ENCODE results near the gene ZNF827. TPM values are rescaled to one million over a fixed set of nuclear protein-coding genes. Genes with fewer than 3 reads are reported as not detected.

ZNF827 gene
- total and polyA plus RNA-seq, 9 of the 15 experiments (the other 6 are each of a cell fraction or from before 2014, with no cell fraction given), result 0.07 to 0.40 TPM; not detected in 7

DNA sequence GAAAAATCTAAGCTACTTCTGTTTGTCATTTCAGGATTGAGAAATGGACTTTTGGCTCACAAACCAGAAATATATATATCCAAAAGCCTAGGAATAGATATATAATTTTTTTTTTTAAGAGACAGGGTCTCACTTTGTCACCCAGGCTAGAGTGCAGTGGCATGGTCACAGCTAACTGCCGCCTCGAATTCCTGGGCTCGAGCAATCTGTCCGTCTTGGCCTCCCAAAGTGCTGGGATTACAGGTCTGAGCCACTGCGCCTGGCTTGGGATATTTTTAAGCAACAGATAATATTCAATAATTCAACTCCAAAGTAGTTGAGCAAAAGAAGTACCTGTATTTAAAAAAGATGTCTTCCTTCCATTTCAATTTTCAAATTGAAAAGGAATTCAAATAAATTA is 146.2 kb downstream of the ZNF827 start (continued):
- TF ChIP-seq, protein P1, sequence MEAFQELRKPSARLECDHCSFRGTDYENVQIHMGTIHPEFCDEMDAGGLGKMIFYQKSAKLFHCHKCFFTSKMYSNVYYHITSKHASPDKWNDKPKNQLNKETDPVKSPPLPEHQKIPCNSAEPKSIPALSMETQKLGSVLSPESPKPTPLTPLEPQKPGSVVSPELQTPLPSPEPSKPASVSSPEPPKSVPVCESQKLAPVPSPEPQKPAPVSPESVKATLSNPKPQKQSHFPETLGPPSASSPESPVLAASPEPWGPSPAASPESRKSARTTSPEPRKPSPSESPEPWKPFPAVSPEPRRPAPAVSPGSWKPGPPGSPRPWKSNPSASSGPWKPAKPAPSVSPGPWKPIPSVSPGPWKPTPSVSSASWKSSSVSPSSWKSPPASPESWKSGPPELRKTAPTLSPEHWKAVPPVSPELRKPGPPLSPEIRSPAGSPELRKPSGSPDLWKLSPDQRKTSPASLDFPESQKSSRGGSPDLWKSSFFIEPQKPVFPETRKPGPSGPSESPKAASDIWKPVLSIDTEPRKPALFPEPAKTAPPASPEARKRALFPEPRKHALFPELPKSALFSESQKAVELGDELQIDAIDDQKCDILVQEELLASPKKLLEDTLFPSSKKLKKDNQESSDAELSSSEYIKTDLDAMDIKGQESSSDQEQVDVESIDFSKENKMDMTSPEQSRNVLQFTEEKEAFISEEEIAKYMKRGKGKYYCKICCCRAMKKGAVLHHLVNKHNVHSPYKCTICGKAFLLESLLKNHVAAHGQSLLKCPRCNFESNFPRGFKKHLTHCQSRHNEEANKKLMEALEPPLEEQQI (IDR thresholded peaks at IDR 0.05), result no peak

DNA sequence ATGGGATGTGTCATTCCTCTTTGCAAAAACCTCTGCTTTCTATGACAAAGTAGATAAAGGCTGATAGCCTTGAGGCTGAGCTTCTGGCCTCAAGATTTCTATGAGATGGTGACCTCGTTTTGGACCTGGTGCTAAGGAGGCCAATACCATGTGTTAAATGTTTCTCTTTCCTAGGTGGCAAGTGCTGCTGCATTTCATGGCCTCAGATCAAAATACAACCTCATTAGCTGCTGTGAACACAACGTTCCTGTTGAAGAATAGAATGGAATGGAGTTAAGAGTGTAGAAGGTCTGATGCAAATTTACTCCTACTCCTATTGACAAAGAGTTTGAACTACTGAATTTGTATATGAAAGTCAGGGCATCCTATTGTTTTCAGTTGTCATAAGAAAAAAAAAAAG is 146.6 kb downstream of the ZNF827 start:
- BruUV-seq (replicated peaks), result no TSS peak
- DNase-seq (ENCODE audit: extremely low read depth in 1 of 4, low spot score in 3 of 4) (no peak), ATAC-seq (no peak), FAIRE-seq (no peak)
- no peaks in the 10 kb centered on the region for H3K9me3 ChIP-seq (replicated peaks; ENCODE audit: control insufficient read depth, insufficient read depth, low read depth, low read length)
- H3K27ac ChIP-seq (ENCODE audit: extremely low read depth, low read depth, low read length), result no peak overlapping the region
- H3K4me3 ChIP-seq, result no peak overlapping the region
- H4K20me1 ChIP-seq (replicated peaks; ENCODE audit: control insufficient read depth, insufficient read depth, low read length), result no peaks in the 10 kb centered on the region
- no peak overlapping the region for H3K9ac ChIP-seq (ENCODE audit: insufficient read depth in 1 of 2, low read depth in 2 of 2, low read length in 2 of 2)
- POLR2A ChIA-PET, result no interaction called here
- H3K9me1 ChIP-seq (ENCODE audit: control insufficient read depth, insufficient read depth, low read length), result no peaks in the 10 kb centered on the region
- H3K36me3 ChIP-seq (ENCODE audit: control insufficient read depth, insufficient read depth, low read length), result no peaks in the 10 kb centered on the region
- WGBS (ENCODE audit: insufficient coverage, low coverage, missing lambda C conversion rate), result 0% methylated on average over 2 of the region's 2 CpGs
- H3K27me3 ChIP-seq (ENCODE audit: control insufficient read depth in 2 of 2, insufficient read depth in 2 of 2, low read length in 2 of 2), result peaks cover 0 to 7% of the 10 kb centered on the region in 2 experiments; a peak in 3 of 5 replicates
- in situ Hi-C loops (cut with MboI) (no loop called here), intact Hi-C loops (cut with micrococcal nuclease) (no loop called here)
- H3K4me1 ChIP-seq (replicated peaks in 1 of 2; ENCODE audit: control insufficient read depth in 2 of 2, insufficient read depth in 2 of 2, low read length in 2 of 2), result no peaks in the 10 kb centered on the region
- H2AFZ ChIP-seq (ENCODE audit: low read depth, low read length), result no peak overlapping the region
- H3K4me2 ChIP-seq (ENCODE audit: insufficient read depth, low read length), result no peak overlapping the region
- no peaks in the 10 kb centered on the region for H3K79me2 ChIP-seq (ENCODE audit: control insufficient read depth, insufficient read depth, low read length)
- CTCF ChIA-PET (ENCODE audit: low intra/inter-chr PET ratio), result no interaction called here
- TF ChIP-seq FIP1L1 (IDR thresholded peaks at IDR 0.05; ENCODE audit: low read depth, low read length, poor library complexity, severe bottlenecking), result no peak
- TF ChIP-seq MCM5 (IDR thresholded peaks at IDR 0.05; ENCODE audit: low read depth), result no peak
- no peak for TF ChIP-seq DPF2 (IDR thresholded peaks at IDR 0.05)
- TF ChIP-seq, protein P2, sequence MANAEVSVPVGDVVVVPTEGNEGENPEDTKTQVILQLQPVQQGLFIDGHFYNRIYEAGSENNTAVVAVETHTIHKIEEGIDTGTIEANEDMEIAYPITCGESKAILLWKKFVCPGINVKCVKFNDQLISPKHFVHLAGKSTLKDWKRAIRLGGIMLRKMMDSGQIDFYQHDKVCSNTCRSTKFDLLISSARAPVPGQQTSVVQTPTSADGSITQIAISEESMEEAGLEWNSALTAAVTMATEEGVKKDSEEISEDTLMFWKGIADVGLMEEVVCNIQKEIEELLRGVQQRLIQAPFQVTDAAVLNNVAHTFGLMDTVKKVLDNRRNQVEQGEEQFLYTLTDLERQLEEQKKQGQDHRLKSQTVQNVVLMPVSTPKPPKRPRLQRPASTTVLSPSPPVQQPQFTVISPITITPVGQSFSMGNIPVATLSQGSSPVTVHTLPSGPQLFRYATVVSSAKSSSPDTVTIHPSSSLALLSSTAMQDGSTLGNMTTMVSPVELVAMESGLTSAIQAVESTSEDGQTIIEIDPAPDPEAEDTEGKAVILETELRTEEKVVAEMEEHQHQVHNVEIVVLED (CRISPR knock-in tag; IDR thresholded peaks at IDR 0.05), result no peak
- TF ChIP-seq HNRNPUL1 (IDR thresholded peaks at IDR 0.05; ENCODE audit: low read length), result no peak
- no peak for TF ChIP-seq TARDBP (IDR thresholded peaks at IDR 0.05)
- TF ChIP-seq, protein P3, sequence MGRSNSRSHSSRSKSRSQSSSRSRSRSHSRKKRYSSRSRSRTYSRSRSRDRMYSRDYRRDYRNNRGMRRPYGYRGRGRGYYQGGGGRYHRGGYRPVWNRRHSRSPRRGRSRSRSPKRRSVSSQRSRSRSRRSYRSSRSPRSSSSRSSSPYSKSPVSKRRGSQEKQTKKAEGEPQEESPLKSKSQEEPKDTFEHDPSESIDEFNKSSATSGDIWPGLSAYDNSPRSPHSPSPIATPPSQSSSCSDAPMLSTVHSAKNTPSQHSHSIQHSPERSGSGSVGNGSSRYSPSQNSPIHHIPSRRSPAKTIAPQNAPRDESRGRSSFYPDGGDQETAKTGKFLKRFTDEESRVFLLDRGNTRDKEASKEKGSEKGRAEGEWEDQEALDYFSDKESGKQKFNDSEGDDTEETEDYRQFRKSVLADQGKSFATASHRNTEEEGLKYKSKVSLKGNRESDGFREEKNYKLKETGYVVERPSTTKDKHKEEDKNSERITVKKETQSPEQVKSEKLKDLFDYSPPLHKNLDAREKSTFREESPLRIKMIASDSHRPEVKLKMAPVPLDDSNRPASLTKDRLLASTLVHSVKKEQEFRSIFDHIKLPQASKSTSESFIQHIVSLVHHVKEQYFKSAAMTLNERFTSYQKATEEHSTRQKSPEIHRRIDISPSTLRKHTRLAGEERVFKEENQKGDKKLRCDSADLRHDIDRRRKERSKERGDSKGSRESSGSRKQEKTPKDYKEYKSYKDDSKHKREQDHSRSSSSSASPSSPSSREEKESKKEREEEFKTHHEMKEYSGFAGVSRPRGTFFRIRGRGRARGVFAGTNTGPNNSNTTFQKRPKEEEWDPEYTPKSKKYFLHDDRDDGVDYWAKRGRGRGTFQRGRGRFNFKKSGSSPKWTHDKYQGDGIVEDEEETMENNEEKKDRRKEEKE (IDR thresholded peaks at IDR 0.05; ENCODE audit: borderline replicate concordance in 1 of 2, control insufficient read depth in 1 of 2, low read depth in 2 of 2, low read length in 1 of 2), result no peak
- TF ChIP-seq ZNF282 (CRISPR knock-in tag; IDR thresholded peaks at IDR 0.05), result no peak
- TF ChIP-seq, protein P4, sequence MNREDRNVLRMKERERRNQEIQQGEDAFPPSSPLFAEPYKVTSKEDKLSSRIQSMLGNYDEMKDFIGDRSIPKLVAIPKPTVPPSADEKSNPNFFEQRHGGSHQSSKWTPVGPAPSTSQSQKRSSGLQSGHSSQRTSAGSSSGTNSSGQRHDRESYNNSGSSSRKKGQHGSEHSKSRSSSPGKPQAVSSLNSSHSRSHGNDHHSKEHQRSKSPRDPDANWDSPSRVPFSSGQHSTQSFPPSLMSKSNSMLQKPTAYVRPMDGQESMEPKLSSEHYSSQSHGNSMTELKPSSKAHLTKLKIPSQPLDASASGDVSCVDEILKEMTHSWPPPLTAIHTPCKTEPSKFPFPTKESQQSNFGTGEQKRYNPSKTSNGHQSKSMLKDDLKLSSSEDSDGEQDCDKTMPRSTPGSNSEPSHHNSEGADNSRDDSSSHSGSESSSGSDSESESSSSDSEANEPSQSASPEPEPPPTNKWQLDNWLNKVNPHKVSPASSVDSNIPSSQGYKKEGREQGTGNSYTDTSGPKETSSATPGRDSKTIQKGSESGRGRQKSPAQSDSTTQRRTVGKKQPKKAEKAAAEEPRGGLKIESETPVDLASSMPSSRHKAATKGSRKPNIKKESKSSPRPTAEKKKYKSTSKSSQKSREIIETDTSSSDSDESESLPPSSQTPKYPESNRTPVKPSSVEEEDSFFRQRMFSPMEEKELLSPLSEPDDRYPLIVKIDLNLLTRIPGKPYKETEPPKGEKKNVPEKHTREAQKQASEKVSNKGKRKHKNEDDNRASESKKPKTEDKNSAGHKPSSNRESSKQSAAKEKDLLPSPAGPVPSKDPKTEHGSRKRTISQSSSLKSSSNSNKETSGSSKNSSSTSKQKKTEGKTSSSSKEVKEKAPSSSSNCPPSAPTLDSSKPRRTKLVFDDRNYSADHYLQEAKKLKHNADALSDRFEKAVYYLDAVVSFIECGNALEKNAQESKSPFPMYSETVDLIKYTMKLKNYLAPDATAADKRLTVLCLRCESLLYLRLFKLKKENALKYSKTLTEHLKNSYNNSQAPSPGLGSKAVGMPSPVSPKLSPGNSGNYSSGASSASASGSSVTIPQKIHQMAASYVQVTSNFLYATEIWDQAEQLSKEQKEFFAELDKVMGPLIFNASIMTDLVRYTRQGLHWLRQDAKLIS (CRISPR knock-in tag; IDR thresholded peaks at IDR 0.05), result no peak

Data from K562 (cell line).